Measurements from ENCODE around the gene CUTA. TPM values are rescaled to one million over a fixed set of nuclear protein-coding genes. Genes with fewer than 3 reads are reported as not detected.

Gene CUTA
- total RNA-seq, 2 experiments from 2014 or later: 176 to 185 TPM

- peaks cover 57% of the 10 kb centered on the region for H3K4me1 Mint-ChIP-seq (ENCODE audit: low read depth)
- intact Hi-C loops (cut with DNase I, micrococcal nuclease): loop anchor here (2.0 to 10.0 kb wide), 5 partner anchors 15 to 803 kb away; partner anchors contain the start of genes HMGA1 (in 1 of the 2) and LEMD2 (in 1 of the 2)
- H3K4me3 ChIP-seq (ENCODE audit: low read length): peak overlapping the region; percentile 71
Measured at GRCh38 chr6:33431880-33432541, 14.1 kb upstream of the CUTA start.

GRCh38 chr6:33430991-33431879 is 13.3 kb upstream of the CUTA start:
- intact Hi-C loops (cut with DNase I, micrococcal nuclease): loop anchor here (2.0 to 10.0 kb wide), 5 partner anchors 14 to 804 kb away; partner anchors contain the start of genes HMGA1 (in 1 of the 2) and LEMD2 (in 1 of the 2)
- peak overlapping the region; percentile 92 for H3K27ac Mint-ChIP-seq

More at GRCh38 chr6:33431880-33432541, 14.1 kb upstream of the CUTA start:
- ChIA-PET POLR2A (interaction anchor here (1.4 to 4.7 kb wide), 8 partner anchors 14 to 160 kb away, joined by 3 to 60 read pairs (median 15); partner anchors contain the start of genes CUTA, RPS18, SYNGAP1 and VPS52), CTCF (no interaction called here)
- Mint-ChIP-seq H3K4me3 (peak overlapping the region; percentile 93), H3K9me3 (no peaks in the 10 kb centered on the region), H3K27me3 (no peaks in the 10 kb centered on the region), H3K36me3 (ENCODE audit: low read depth) (peaks cover 42% of the 10 kb centered on the region), H3K27ac (peak overlapping the region; percentile 78)
- Histone ChIP-seq H3K36me3 (ENCODE audit: insufficient read depth, low read length) (peaks cover 27% of the 10 kb centered on the region), H3K9me3 (ENCODE audit: control insufficient read depth in 1 of 2, insufficient read depth in 1 of 2, low read length in 2 of 2) (no peaks in the 10 kb centered on the region), H3K27ac (ENCODE audit: low read depth in 1 of 2, low read length in 2 of 2) (peak overlapping the region in 1 of 2 donors; percentile 11), H3K4me1 (ENCODE audit: insufficient read depth, low read length) (peaks cover 56% of the 10 kb centered on the region), H3K27me3 (ENCODE audit: control insufficient read depth in 1 of 2, insufficient read depth in 2 of 2, low read length in 2 of 2) (no peaks in the 10 kb centered on the region)
- DNase-seq: peak in 2 of 14 experiments; percentile 35 to 39
- TF ChIP-seq CTCF (IDR thresholded peaks at IDR 0.05): no peak
- ATAC-seq (ENCODE audit: poor library complexity): no peak

More at GRCh38 chr6:33430991-33431879, 13.3 kb upstream of the CUTA start:
- ChIA-PET POLR2A (interaction anchor here (0.7 to 4.7 kb wide), 28 partner anchors 8 to 460 kb away, joined by 3 to 60 read pairs (median 6); partner anchors contain the start of genes BAK1, CUTA, PFDN6 and RGL2), CTCF (interaction anchor here (0.7 to 0.9 kb wide), 2 partner anchors 13 to 132 kb away, joined by 3 to 6 read pairs; partner anchors contain the start of gene CUTA)
- H3K9me3 ChIP-seq (ENCODE audit: control insufficient read depth in 1 of 2, insufficient read depth in 1 of 2, low read length in 2 of 2): no peaks in the 10 kb centered on the region
- ATAC-seq (ENCODE audit: poor library complexity): peak; percentile 66
- Mint-ChIP-seq H3K4me1 (ENCODE audit: low read depth) (peaks cover 65% of the 10 kb centered on the region), H3K9me3 (no peaks in the 10 kb centered on the region), H3K36me3 (ENCODE audit: low read depth) (peaks cover 36% of the 10 kb centered on the region), H3K4me3 (peak overlapping the region; percentile 93), H3K27me3 (no peaks in the 10 kb centered on the region)
- H3K4me1 ChIP-seq (ENCODE audit: insufficient read depth, low read length): peaks cover 63% of the 10 kb centered on the region
- H3K36me3 ChIP-seq (ENCODE audit: insufficient read depth, low read length): peaks cover 22% of the 10 kb centered on the region
- TF ChIP-seq CTCF (IDR thresholded peaks at IDR 0.05): no peak
- H3K27me3 ChIP-seq (ENCODE audit: control insufficient read depth in 1 of 2, insufficient read depth in 2 of 2, low read length in 2 of 2): no peaks in the 10 kb centered on the region
- peak; percentile 74 to 92 (median 85) for DNase-seq
- peak overlapping the region; percentile 52 to 64 for H3K27ac ChIP-seq (ENCODE audit: low read depth in 1 of 2, low read length in 2 of 2)
- H3K4me3 ChIP-seq (ENCODE audit: low read length): peak overlapping the region; percentile 71
